ENCODE measurements around the gene TMEM101. TPM values are rescaled to one million over a fixed set of nuclear protein-coding genes. Genes with fewer than 3 reads are reported as not detected.

The TMEM101 gene
- total and polyA plus RNA-seq, 9 donors: 19.9 to 35.3 (median 23.5) TPM

DNA sequence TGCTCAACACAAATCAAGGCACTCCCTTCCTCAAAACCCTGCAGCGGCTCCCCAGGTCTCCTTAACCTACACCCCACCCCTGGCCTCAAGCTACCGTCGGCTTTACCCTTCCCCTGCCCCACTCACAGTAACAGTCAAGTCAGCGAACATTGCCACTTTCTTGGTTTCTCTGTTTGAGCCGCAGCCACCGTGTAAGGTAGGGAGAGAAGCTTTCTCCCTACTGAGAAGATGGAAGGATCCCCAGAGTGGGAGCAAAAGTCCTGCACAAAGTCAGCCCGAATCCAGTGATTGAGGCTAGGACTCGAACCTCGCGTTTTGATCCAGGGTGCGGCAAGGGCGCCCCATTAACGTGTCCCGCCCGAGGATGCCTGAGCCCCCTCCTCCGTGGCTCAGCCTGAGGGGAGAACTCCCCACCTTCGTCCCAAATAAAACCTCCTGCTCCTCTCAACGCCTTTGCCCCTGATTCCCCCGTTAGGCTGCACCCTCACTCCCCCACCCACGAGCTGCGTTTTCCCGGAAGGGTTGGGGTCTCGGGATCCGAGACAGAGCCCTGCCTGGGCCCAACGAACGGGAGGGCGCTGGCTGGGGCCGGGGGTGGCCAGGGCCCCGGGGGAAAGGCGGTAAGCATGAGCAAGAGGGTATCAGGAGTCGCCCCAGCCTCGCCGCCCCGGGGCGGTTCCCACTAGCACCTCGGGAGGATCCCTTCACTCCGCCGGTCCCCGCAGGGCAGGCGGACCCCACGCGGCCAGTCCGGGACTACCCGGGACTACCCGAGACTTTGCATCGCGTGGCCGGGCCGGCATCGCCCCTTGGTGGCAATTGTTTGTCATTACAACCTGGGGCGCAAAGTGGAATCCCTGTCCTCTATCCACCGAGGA, 20.3 kb downstream of the TMEM101 start:
- no peaks in the 10 kb centered on the region for H3K27me3 ChIP-seq
- intact Hi-C loops (cut with DNase I): loop anchor here in 1 of 4 donors (10.0 kb wide), 1 partner anchor 60 kb away; no protein-coding TSS in a partner anchor
- 3% methylated on average over 49 to 52 of the region's 52 CpGs for WGBS, 3 donors

DNA sequence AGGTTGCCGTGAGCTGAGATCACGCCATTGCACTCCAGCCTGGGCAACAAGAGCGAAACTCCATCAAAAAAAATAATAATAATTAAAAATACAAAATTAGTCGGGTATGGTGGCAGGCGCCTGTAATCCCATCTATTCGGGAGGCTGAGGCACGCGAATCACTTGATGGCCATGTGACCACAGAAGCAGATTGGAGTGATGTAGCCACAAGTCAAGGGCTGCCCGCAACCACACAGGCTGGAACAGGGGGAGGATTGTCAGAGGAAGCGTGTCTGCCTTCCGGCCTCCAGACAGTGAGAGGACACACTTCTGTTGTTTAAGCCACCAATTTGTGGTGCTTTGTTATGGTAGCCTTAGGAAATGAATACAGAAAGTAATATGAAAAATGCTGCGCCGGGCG, 22.1 kb downstream of the TMEM101 start:
- no peaks in the 10 kb centered on the region for H3K36me3 ChIP-seq
- no peaks in the 10 kb centered on the region for H3K27me3 ChIP-seq
- H3K4me1 ChIP-seq (ENCODE audit: insufficient read depth): no peaks in the 10 kb centered on the region
- intact Hi-C loops (cut with DNase I): loop anchor here in 1 of 4 donors (10.0 kb wide), 1 partner anchor 58 kb away; no protein-coding TSS in a partner anchor
- H3K27ac ChIP-seq: no peak overlapping the region
- TF ChIP-seq EP300 (IDR thresholded peaks at IDR 0.05): no peak
- TF ChIP-seq, protein P1, sequence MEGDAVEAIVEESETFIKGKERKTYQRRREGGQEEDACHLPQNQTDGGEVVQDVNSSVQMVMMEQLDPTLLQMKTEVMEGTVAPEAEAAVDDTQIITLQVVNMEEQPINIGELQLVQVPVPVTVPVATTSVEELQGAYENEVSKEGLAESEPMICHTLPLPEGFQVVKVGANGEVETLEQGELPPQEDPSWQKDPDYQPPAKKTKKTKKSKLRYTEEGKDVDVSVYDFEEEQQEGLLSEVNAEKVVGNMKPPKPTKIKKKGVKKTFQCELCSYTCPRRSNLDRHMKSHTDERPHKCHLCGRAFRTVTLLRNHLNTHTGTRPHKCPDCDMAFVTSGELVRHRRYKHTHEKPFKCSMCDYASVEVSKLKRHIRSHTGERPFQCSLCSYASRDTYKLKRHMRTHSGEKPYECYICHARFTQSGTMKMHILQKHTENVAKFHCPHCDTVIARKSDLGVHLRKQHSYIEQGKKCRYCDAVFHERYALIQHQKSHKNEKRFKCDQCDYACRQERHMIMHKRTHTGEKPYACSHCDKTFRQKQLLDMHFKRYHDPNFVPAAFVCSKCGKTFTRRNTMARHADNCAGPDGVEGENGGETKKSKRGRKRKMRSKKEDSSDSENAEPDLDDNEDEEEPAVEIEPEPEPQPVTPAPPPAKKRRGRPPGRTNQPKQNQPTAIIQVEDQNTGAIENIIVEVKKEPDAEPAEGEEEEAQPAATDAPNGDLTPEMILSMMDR (IDR thresholded peaks at IDR 0.05): no peak
- TF ChIP-seq POLR2A (IDR thresholded peaks at IDR 0.05): no peak
- no peak for DNase-seq
- WGBS, 3 donors: 93 to 96% (median 94%) methylated on average over 14 of the region's 14 CpGs
- no peak overlapping the region for H3K4me3 ChIP-seq
- H3K9me3 ChIP-seq: no peaks in the 10 kb centered on the region

More for the DNA sequence above, 20.3 kb downstream of the TMEM101 start:
- TF ChIP-seq, protein P1 (IDR thresholded peaks at IDR 0.05): peak in 2 of 3 donors; percentile 64
- no peak for TF ChIP-seq POLR2A (IDR thresholded peaks at IDR 0.05)
- TF ChIP-seq EP300 (IDR thresholded peaks at IDR 0.05): no peak
- Histone ChIP-seq H3K4me3 (peak overlapping the region; percentile 34), H3K27ac (no peak overlapping the region), H3K9me3 (no peaks in the 10 kb centered on the region), H3K36me3 (no peaks in the 10 kb centered on the region), H3K4me1 (ENCODE audit: insufficient read depth) (no peaks in the 10 kb centered on the region)
- peak; percentile 31 to 76 (median 63) for DNase-seq

DNA sequence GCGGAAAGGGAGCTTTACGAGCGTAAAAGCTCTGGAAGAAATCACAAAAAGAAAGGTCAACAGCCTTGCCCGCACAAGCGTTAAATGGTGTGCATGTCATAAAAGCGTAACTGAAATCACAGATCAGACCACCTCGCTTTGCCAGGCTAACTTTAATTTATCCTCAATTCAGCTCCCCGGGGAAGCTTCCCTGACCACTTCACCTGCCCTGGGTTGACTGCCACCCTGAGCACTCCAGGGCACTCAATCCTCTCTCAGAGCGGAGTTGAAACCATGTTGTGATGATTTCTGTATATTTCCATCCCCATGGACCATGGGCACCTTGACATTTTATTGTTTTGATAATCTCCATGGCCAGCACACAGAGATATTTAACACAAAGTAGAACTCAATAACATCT, 26.5 kb downstream of the TMEM101 start:
- intact Hi-C loops (cut with DNase I): no loop called here
- TF ChIP-seq POLR2A (IDR thresholded peaks at IDR 0.05) (no peak), EP300 (IDR thresholded peaks at IDR 0.05) (no peak)
- TF ChIP-seq, protein P1 (IDR thresholded peaks at IDR 0.05): no peak
- H3K27ac ChIP-seq: no peak overlapping the region
- peaks cover 2% of the 10 kb centered on the region for H3K4me1 ChIP-seq (ENCODE audit: insufficient read depth)
- WGBS, 3 donors: 61 to 69% (median 62%) methylated on average over 9 of the region's 9 CpGs
- no peak overlapping the region for H3K4me3 ChIP-seq
- DNase-seq: no peak
- H3K27me3 ChIP-seq: no peaks in the 10 kb centered on the region
- no peaks in the 10 kb centered on the region for H3K9me3 ChIP-seq
- no peaks in the 10 kb centered on the region for H3K36me3 ChIP-seq

DNA sequence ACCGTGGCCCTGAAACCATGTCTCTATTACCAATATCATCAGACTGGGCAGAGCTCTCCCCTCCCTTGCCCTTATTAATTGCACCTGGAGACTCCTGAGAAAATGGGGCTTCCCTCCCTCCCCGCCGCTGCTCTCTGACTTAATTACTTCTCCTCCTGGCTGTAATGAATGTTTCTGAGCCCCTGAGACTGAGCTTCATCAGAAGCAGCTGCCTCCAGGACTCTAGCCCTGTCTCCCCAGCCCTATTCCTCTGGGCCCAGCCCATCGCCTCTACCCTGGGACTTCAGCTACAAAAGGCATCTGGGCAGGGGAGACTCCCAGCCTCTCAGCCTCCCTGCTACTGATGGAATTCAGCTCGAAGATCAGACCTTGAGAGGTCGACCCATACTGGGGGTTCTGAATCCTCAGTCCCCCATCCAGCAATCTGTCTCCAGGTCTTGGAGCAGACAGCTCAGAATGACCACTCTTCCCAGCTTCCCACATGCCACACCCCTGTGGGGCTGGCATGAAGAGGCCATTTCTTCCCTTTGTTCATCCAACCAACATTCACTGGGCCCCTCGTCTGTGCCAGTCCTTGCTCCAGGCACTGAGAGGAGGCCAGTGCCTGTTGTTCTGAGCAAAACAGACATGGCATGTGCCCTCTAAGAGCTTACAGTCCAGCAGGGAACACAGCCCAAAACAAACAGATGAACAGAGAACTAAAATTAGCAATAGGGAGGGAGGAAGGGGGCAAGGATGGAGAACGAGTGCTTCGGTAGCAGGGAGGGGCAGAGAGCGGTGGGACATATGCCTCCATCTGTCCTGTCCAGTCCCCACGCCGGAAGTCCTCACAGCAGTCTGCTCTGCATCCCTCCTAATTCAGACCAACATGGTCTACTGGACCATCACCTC, 27.4 kb downstream of the TMEM101 start:
- no peak for TF ChIP-seq EP300 (IDR thresholded peaks at IDR 0.05)
- TF ChIP-seq, protein P1 (IDR thresholded peaks at IDR 0.05): no peak
- no peak for TF ChIP-seq POLR2A (IDR thresholded peaks at IDR 0.05)
- WGBS, 3 donors: 57 to 62% (median 61%) methylated on average over 12 of the region's 12 CpGs
- no peak overlapping the region for H3K27ac ChIP-seq
- DNase-seq: no peak
- no peaks in the 10 kb centered on the region for H3K36me3 ChIP-seq
- intact Hi-C loops (cut with DNase I): no loop called here
- no peaks in the 10 kb centered on the region for H3K27me3 ChIP-seq
- H3K9me3 ChIP-seq: no peaks in the 10 kb centered on the region
- H3K4me1 ChIP-seq (ENCODE audit: insufficient read depth): peaks cover 2% of the 10 kb centered on the region
- H3K4me3 ChIP-seq: no peak overlapping the region
